AG09309 (cell line): ENCODE data around the gene ELMOD3.

Source experiments
- DNase-seq: peaks from one replicate; pipeline ENCODE4 v3.0.0-alpha.2; 2010; ENCODE audit warnings: low read depth
- H3K4me3 ChIP-seq: 2 replicates; pipeline ENCODE4 v1.5.1; 2011; ENCODE audit warnings: mild to moderate bottlenecking, low read depth, low read length, moderate library complexity; ENCODE audit not compliant: control insufficient read depth
- TF ChIP-seq, protein P1 (sequence below): IDR thresholded peaks from 2 replicates; pipeline ENCODE4 v1.5.1; 2011; ENCODE audit warnings: mild to moderate bottlenecking, low read depth, low read length, inconsistent platforms; ENCODE audit not compliant: insufficient read depth, control insufficient read depth; ENCODE audit errors: missing control alignments

The ELMOD3 gene

GRCh38 chr2:85390941-85391669, 36.5 kb downstream of the ELMOD3 start:
- no peak overlapping the region for H3K4me3 ChIP-seq
- no peak for DNase-seq
- TF ChIP-seq, protein P1, sequence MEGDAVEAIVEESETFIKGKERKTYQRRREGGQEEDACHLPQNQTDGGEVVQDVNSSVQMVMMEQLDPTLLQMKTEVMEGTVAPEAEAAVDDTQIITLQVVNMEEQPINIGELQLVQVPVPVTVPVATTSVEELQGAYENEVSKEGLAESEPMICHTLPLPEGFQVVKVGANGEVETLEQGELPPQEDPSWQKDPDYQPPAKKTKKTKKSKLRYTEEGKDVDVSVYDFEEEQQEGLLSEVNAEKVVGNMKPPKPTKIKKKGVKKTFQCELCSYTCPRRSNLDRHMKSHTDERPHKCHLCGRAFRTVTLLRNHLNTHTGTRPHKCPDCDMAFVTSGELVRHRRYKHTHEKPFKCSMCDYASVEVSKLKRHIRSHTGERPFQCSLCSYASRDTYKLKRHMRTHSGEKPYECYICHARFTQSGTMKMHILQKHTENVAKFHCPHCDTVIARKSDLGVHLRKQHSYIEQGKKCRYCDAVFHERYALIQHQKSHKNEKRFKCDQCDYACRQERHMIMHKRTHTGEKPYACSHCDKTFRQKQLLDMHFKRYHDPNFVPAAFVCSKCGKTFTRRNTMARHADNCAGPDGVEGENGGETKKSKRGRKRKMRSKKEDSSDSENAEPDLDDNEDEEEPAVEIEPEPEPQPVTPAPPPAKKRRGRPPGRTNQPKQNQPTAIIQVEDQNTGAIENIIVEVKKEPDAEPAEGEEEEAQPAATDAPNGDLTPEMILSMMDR: peak; percentile 79

GRCh38 chr2:85393836-85394235, 39.3 kb downstream of the ELMOD3 start:
- no peak for DNase-seq
- H3K4me3 ChIP-seq: no peak overlapping the region
- TF ChIP-seq, protein P1: no peak

DNA sequence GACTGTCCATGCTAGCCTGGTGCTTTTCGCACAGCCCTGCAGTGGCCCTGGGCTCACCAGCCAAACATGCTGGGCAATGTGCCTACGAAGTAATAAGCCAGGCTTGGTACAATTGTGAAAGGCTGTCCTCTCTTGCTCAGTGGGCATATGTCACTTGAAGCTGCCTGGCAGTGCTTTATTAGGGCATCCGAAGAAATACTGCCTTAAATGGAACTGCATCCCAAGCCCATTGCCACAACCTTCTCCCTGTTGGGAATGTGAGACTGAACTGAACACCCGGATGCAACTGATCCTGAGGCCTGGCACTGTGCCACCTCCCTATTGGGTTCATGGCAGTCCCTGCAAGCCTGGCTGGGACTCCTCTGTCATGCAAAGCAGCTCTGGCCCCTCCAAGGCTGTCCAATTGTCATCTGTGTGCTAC, 39.7 kb downstream of the ELMOD3 start:
- DNase-seq: no peak
- TF ChIP-seq, protein P1: no peak
- no peak overlapping the region for H3K4me3 ChIP-seq

- DNase-seq: no peak
- TF ChIP-seq, protein P1: no peak
Observed at GRCh38 chr2:85394976-85395375, 40.4 kb downstream of the ELMOD3 start.

GRCh38 chr2:85395912-85396475, 41.4 kb downstream of the ELMOD3 start:
- DNase-seq: no peak
- TF ChIP-seq, protein P1: no peak
- no peak overlapping the region for H3K4me3 ChIP-seq

More at GRCh38 chr2:85394976-85395375, 40.4 kb downstream of the ELMOD3 start:
- H3K4me3 ChIP-seq: no peak overlapping the region

DNA sequence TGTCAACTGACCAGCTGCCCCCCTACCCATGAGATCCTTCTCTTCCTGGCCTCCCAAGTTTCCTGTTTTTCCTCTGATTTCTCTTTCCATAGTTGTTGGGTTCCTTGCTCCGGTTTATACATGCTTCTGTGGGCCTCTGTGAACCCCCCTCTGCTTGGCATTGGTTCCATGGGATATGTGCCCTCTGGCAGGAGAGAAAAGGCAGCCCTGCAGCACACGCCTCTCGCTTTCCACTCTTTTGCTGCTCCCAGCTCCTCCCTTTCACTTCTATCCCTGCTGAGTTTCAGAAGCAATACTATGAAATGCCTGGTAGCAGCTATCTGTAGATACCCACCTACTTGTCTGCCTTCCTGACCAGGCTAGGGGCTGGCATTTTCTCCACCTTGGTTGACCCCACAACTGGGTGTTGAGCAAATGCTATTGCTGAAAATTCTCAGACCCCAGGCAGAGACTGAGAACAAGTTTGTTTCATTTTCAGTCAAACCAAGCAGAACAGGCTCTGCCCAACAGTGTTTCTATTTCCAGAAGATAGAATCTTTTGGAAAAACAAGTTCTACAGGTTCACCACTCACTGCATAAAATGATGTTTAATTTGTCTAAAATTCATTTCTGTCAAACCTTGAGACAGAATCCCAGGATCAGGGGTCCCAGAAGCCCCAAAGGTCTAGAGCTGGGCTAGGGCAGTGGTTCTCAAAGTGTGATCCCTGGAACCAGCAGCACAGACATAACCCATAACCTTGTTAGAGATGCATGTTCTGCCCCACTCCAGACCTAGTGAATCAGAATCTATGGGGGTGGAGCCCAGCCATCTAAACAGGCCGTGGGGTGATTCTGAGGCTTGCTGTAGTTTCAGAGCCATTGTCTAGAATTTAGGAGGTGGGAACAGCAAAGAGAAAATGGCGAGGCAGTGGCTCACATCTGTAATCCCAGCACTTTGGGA, 42.2 kb downstream of the ELMOD3 start:
- TF ChIP-seq, protein P1: no peak
- no peak for DNase-seq
- H3K4me3 ChIP-seq: no peak overlapping the region
